HG03025 (cell line): ENCODE measurements around the gene BRD3OS.
"Not testable (repeated sequence)": the region's sequence is repeated elsewhere in the genome, so short reads cannot be mapped to it uniquely, and the experiment has no call there.

Source experiments
- ATAC-seq: cut with Tn5 transposase; IDR thresholded peaks from one replicate; pipeline ENCODE4 v1.9.1; 2021; ENCODE audit warnings: mild to moderate bottlenecking, moderate library complexity; ENCODE audit not compliant: unreplicated experiment, low FRiP score

The BRD3OS gene

DNA sequence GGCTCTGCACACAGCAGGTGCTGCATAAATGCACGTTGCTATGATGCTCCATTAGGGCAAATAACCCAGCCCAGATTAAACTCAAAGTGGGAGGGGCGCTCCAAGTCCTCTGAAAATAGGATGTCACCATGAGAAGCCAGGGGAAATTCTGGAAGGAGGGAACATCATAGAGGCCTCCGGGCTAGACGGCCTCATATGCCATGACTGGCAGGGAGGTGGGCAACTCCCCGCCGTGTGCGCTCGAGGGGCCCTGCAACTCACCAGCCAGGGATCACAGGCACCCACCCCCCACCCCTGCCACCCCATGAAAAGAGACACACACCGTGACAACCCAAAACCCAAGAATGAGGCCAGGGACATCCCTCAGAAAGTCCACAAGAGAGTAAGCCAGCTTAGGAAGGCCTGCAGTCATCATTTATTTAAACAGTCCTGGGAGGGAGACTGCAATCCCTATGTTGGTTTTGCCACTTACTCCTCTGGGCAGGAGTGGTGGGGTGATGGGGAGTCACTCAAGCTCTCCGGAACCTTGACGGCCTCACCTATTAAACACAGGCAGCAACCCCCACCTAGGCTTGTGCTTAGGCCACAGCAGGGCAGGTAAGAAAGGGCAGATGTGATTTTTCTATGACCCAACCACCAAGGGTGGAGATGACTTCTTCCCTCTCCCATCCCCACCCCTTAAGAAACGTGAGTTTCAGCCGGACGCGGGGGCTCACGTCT lies 37.2 kb upstream of the BRD3OS start:
- ATAC-seq, result no peak

DNA sequence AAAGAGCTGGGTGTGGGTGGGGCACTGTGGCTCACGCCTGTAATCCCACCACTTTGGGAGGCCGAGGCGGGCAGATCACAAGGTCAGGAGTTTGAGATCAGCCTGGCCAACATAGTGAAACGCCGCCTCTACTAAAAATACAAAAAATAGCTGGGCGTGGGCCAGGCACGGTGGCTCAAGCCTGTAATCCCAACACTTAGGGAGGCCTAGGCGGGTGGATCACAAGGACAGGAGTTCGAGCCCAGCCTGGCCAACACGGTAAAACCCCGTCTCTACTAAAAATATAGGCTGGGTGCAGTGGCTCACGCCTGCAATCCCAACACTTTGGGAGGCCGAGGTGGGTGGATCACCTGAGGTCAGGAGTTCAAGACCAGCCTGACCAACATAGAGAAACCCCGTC lies 36.5 kb upstream of the BRD3OS start:
- not testable (repeated sequence) for ATAC-seq

DNA sequence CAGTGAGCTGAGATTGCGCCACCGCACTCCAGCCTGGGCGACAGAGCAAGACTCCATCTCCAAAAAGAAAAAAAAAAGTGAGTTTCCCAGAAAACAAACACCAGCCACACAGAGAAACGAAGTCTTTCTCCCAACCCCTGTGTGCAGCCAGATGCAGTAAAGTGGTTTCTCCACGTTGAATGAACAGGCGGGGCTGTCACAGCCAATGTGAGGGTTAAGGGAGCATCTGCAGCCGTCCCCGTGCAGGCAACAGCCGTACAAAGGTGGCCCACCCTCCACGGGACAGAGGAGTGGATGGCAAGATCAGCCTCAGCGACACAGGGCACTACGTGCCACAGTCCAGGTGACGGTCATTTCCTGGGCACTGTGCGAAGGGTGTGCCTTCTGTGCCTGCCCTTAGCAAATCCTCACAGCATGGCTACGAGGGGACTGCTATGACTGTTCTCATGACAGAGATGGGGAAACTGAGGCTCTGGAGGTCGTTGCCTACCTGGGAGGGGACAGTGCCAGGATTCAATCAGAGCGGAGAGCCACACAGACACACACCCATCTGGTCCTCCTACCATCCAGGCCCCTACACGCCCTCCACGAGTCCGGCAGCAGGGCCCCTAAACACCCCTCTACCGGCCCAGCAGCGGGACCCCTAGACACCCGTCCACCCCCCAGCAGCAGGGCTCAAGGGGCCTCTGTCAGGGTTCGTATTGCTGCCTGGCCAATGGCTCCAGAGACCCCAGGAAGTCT lies 35.5 kb upstream of the BRD3OS start:
- no peak for ATAC-seq

DNA sequence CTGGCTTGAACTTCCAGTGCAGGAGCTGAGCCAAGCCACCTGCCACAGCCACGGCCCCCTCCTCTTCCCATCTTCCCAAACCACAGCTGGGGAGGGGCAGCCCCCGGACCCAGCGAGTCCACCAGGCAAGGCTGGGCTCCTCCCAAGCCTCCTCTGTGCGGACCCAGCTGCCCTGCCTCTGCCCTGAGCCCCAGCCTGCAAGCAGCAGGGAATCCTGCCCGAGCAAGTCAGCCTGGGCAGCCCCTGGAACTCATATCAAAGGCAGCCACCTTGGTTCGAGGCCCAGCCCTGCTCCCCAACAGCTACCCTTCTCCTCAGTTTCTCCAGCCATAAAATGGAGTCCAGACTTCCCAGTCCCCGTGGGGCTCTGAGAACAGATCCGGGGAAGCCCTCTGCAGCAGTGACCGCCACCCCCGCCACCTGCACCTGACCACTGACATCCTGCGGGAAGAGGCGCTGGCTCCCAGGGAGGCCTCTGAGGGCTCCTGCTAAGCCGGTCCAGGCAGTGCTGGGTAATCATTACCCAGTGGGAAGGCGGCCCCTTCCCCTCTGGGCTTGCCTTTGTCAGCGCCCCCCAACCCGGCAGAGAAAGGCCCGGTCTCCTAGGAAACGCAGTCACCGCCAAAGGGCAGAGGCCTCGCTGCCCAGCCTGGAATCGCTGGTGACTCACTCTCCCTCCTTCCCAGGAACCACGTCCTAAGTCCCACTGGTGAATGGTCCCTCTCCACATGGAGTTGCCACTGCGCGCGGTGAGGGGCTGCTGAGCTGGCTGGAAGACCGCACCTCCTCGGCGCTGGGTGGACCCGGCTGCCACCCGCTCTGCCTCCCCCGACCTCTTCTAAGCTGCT lies 34.7 kb upstream of the BRD3OS start:
- ATAC-seq, result no peak

DNA sequence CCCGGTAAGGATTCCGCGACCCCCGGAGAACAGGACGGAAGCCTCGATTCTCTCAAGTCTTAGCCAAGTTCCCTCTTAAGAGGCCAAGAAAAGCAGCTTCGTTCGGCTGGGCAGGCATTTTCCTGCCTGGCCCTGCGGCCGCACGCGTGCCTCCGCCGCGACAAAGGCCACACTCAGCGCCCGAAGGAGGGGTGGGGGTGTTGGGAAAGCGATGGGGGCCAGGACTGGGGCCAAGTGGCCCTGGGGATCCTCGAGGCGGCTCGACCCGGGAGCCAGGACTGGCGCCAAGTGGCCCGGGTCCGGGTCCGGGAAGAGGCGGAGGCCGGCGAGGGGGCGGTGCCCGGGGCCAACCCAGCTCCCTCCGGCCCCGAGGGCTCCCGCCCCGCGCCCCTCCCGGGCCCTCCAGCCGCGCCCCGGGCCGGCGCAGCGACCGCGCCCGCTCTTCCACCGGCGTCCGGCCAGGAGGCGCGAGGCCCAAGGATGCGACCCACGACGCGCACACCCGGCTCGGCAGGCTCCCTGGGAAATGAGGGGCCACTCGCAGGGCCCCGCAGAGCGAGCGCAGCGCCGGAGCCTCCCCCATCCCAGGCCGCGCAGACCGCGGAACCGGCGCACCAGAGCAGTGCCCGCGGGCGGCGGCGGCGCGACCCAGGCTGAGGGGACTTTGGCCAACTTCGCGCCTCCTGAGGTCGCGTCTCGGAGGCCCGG lies 33.9 kb upstream of the BRD3OS start:
- peak; percentile 7 for ATAC-seq

DNA sequence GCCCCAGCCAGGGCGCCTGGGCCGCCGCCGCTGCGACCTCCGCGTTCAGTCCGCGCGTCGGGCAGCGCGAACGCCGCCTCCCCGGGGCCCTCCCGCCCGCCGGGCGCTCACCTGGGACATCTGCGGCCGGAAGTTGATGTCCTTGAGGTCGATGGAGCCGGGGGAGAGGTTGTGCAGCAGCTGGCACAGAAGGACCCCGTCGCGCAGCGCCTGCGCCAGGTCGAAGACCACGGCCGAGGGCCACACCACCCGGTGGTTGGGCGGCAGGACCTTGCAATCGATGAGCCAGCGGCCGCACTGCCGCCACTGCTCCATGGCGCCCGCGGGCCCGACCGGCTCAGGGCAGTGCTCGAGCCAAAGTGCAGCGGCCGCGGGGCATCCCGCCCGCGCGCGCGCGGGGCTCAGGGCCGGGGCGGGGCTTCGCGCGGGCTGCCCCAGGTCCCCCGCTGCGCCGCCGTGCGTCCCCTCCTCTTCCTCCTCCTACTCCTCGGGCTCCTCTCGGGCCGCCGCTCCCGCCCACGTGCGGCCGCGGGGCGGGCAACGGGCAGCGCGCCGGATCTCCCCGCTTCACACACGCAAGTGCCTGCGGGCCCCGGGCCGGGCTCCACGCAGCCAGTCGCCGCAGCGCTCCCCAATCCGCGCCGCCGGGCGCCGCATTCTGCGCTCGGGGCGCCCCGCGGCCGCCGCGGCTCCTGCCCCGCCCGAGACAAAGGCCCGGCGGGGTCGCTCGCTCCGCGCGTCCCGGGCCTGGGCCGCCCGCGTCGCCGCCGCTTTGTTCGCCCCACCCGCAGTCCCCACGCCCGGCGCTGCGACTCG lies 33.1 kb upstream of the BRD3OS start, which contains the start of gene VAV2:
Gene VAV2, minus strand, starts transcription at position 361 of the 816 bp plus-strand sequence. Its CDS starts 46 bp downstream, at position 315.
- peak; percentile 38 for ATAC-seq

DNA sequence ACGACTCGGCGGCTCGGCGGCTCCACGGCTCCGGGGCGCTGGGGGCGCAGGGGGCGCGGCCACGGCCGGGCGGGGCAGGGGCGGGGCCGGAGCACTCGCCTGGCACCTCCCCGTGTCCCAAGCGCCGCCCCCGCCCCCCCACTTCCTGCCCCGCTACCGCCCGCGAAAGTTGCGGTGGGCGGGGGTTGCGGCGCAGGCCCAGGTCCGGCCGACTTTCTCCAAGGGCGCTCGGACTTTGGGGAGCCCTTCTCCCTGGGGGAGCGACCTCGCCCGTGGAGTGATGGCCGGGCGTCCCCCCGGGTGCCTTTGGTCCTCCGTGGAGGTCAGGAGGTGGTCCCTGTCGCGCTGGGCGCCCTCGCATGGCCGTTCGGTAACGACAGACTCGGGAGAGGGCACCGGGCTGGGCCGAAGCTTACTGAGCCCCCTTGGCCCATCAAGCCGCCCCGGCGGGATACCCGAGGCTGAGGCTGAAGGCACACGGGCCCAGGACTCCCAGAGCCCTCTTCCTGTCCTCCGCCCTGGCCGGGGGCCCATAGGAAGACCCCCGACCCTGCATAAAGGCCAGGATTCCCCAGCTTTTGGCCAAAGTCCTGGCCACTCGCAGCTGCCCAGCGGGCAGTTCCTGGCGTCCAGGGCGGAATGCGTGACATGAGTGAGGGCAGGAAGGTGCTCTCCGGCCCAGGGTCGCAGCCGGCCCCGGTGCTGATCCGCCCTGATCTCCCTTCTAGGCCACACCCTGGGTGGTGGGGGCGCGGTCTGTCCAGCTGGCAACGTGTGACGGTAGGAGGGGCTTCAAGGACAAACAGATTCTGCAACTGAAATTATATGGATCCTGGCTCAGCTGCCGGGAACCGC lies 32.3 kb upstream of the BRD3OS start:
- ATAC-seq, result peak; percentile 31

DNA sequence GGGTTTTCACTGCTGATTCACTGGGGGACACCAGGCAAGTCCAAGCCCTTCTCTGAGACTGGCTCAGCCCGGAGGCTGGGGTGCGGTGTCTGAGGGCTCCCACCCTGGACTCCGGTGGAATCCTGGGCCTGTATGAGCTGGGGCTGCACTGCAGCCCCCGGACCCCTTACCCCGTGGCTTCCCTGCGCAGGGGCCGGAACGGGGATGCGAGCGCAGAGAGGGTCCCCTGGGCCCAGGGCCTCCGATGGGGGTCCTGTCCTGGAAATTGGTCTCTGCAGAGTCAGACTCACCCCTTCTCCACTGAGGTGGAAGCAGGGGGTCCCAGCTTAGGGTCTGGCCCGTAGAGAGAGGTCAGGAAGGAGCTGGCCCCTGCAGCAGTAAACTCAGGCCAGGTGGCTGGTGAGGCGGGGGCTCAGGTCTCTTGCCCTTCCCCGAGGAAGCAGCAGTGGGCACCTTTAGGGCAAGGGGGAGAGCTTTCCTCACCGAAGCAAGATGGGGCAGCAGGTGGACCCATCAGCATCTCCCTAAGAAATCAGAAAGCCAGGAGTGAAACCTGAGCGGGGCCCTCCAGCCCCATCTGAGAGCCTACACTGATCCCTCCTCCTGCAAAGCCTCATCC lies 31.5 kb upstream of the BRD3OS start:
- no peak for ATAC-seq

DNA sequence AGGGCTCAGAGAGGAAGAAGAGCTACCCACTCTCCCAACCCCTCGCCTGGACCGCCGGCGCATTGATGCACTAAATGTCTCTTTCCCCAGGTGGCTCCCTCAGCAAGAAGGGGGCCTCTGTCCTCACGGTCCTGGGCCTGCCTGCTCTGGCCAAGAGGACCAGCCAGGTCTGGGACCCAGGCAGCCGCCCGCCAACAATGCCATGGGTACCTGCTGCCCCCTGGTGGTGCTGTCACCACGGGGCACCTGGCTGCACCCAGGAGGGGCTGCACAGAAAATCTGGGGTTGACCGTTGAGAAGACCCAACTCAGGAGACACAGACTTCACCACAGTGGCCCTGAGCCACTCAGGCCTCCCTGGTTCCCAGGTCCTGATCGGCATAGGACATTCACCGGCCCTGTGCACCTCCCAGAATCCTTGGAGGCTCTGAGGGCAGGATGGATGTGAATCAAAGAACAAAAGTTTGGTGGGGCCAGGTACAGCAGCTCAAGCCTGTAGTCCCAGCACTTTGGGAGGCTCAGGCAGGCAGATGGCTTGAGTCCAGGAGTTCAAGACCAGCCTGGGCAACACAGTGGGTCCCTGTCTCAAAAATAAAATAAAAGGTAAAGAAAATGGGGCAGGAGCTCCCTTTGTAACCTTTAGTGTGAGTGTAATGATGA lies 30.8 kb upstream of the BRD3OS start:
- ATAC-seq, result no peak

DNA sequence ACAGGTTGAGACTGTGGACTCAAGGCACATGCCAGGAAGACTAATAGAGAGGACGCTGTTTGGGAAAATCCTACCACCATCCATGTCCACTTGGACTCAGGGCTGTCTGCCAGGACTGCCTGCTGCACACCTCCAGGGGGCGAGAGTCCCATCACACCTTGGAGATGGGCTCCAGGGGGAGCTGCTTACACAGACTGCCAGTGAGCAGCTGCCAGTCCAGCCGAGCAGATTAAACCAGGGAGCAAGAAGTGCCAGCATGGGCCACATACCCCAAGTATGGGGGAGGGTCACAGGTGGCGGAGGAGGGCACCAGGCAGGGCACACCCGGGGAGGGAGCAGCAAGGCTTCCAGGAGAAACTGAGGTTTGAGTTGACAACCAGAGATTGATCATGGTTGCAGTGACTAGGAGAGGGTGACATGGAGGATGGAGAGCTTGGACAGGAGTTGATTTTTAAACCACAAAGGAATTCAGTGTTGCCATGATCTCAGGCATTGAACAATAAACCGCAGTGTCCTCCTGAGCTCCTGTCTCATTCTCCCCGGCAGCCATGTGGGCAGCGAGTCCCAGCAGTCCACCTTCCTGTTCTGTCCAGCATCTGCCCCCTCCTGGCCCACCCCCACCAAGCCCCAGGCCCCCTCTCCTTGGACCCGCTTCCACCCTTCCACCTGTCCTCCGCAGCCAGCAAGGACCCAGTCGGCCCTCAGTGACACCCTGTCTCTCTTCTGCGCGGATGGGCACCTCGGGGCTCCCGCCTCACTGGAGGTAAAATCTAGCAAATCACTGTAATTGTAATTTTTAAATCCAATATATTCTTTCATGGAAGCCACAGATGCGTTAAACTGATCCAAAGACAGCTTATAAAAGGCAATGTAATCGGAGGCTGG lies 30.0 kb upstream of the BRD3OS start:
- no peak for ATAC-seq

DNA sequence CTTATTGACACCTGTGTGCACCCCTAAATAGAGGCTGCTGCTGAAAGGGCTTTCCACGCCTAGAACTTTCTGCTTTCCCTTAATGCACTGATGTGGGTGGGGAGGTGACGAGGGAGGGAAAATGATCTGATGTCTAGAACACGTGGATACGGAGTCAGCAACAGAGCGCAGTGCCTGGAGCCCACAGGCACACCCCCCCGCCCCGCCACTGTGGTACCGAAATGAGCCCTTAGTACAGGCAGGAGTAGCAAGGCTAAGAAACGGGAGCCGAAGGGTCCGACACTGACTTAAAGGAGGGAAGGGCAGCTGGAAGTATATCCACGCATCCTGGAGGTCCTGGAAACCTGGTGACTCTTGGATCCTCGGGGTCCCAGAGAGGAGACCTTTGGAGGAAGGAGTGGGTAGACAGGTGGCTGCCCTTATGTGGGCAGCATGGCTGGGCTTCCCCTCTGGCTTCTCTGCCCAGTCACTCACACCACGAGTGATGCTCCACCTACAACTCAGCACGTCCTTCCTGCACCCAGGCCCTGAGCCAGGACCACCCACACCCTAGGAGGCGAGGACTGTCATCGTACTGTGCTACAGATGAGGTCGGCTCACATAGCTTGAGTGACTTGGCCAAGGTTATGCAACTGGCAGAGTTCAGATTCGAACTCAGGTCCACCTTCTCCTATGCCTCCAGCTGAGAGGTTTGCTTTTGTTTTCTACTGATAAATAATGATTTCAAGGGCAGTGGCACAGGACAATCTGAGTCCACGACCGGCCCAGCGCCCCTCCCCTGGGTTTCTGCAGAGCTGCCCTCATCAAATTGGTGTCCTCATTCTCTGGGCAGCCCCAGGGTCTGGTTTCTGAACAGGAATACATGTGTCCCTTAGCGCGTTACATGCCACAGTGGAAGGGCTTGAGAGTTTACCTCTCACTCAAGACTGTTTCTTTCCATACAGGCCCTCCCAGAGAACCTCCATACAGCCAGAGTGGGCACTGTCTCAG lies 28.5 kb upstream of the BRD3OS start:
- ATAC-seq, result no peak

DNA sequence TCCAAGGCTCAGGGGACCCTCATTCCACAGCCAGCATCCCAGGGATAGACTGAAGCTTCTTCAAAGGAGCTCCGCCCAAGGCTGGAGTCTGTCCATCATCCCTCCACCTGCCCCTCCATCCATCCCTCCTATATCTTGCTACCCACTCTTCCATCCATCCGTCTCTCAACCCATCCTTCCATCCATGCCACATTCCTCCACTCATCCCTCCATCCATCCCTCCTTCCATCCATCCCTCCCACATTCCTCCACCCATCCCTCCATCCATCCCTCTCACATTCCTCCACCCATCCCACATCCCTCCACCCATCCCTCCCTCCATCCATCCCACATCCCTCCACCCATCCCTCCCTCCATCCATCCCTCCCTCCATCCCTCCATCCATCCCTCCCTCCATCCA lies 27.7 kb upstream of the BRD3OS start:
- ATAC-seq, result no peak

DNA sequence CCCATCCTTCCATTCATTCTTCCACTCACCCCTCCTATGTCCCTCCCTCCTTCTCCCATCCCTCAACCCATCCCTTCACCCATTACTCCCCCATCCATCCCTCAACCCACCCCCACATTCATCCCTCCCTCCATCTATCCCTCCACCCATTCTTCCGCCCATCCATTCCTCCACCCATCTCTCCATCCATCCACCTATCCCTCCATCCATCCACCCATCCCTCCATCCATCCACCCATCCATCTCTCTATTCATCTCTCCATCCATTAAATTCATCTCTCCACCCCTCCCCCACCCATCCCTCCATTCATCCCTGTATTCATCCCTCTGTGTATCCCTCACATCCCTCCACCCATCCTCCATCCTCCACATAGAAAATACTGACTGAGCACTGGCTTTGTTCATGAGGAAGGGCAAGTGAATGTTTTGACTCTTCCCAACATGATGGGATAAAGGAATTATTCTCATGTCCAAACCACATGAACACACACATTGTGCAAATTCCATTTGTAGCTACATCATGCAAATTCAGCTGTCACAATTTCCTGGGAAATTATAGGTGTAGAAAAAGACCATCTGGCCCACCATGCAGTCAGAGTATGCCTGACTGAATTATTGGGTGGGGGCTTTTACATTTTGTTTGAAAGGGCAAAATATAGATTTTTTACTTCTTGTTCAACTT lies 26.2 kb upstream of the BRD3OS start:
- ATAC-seq, result no peak

DNA sequence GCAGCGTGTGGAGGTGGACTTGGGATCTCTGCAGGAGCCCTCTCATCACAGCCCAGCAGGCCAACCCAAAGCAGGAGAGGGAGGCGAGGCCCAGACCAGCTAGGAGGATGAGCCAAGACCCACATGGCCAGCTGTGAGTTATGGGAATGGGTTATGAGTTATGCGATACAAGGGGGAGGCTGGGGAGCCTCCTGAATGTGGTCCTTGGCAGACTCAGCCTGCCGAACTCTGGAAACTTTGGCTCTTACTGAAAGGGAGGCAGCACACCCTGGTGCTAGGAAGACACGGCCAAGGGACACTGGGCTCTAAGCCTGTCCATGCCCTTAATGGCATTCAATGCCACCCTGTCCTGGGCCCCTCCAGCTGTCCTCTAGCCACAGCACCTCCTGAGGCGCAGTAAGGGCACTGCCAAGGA lies 25.4 kb upstream of the BRD3OS start:
- no peak for ATAC-seq

DNA sequence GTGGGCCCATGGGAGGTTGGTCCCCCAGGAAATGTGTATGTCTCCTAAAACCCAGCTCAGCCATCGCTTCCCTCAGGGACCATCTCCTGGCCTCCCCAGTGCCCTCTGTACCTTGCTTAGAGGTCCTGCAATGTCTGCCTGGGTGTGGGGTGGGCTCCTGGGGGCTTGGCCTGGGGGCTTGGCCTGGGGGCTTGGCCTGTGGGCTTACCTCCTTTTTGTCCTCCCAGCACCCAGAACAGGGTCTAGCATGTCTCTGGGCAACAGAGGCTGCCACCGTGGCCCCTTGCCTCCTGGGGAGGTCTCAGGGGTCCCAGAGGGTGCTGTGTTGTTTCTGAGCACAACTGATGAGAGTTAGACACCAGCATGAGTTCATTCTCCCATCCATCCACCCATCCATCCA lies 22.5 kb upstream of the BRD3OS start:
- ATAC-seq, result no peak
